AG08396 (cell line): ENCODE measurements around the gene CAMK1.

ENCODE experiments used
- DNase-seq: peaks from one replicate; pipeline ENCODE4 v3.0.0; 2012; ENCODE audit warnings: low spot score, mixed read lengths

CAMK1 gene

GRCh38 chr3:9710174-9710739, 59.5 kb downstream of the CAMK1 start:
- no peak for DNase-seq
